Astrocyte of the spinal cord (primary cell): ENCODE data around the gene ANKMY1.

Source experiments
- DNase-seq: peaks from one replicate; pipeline ENCODE4 v3.0.0; 2011; ENCODE audit warnings: low read depth, low spot score
- H3K4me3 ChIP-seq: 2 replicates; pipeline ENCODE4 v1.5.1; 2011; ENCODE audit warnings: low read depth, mild to moderate bottlenecking, low read length, moderate library complexity
- CTCF ChIP-seq: IDR thresholded peaks from 2 replicates; pipeline ENCODE4 v1.5.1; 2012; ENCODE audit warnings: low read depth, mild to moderate bottlenecking, low read length, inconsistent platforms
- in situ Hi-C: cut with HindIII; loops from 2 replicates; pipeline ENCODE4 v1.10.0; 2017; ENCODE audit warnings: low sequenced_read_pairs

ANKMY1 gene

GRCh38 chr2:240467149-240467642, 90.6 kb downstream of the ANKMY1 start:
- no peak for TF ChIP-seq CTCF
- no peak overlapping the region for H3K4me3 ChIP-seq
- in situ Hi-C loops: no loop called here
- no peak for DNase-seq

- no peak for TF ChIP-seq CTCF
- DNase-seq: no peak
- in situ Hi-C loops: no loop called here
- H3K4me3 ChIP-seq: no peak overlapping the region
Observed at GRCh38 chr2:240466579-240467148, 91.1 kb downstream of the ANKMY1 start.

- DNase-seq: no peak
- no peak overlapping the region for H3K4me3 ChIP-seq
- in situ Hi-C loops: no loop called here
- TF ChIP-seq CTCF: no peak
Observed at GRCh38 chr2:240465765-240466578, 91.8 kb downstream of the ANKMY1 start.

- in situ Hi-C loops: no loop called here
- no peak overlapping the region for H3K4me3 ChIP-seq
- DNase-seq: no peak
- no peak for TF ChIP-seq CTCF
Observed at GRCh38 chr2:240465268-240465764, 92.5 kb downstream of the ANKMY1 start.

DNA sequence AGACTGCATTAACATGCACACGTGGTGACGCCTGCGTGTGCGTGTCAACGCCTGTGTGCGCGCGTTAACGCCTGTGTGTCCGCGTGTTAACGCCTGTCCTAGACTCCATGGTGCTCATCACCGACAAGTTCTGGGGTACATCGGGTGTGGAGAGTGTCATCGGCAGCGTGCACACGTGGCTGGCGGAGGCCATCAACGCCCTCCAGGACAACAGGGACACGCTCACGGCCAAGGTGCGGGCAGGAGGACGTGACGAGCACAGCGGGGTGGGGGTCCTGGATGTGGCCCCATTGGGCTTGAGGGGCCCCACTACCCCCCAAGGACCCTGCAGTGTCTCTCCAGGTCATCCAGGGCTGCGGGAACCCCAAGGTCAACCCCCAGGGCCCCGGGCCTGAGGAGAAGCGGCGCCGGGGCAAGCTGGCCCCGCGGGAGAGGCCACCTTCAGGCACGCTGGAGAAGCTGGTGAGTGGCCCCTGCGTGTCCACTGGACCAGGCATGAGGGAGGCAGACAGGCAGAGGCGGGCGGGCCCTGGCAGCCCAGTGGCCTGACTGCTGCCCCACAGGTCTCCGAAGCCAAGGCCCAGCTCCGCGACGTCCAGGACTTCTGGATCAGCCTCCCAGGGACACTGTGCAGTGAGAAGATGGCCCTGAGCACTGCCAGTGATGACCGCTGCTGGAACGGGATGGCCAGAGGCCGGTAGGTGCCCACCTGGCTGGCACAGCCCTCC, 93.1 kb downstream of the ANKMY1 start:
- no peak for DNase-seq
- in situ Hi-C loops: no loop called here
- no peak overlapping the region for H3K4me3 ChIP-seq
- no peak for TF ChIP-seq CTCF

DNA sequence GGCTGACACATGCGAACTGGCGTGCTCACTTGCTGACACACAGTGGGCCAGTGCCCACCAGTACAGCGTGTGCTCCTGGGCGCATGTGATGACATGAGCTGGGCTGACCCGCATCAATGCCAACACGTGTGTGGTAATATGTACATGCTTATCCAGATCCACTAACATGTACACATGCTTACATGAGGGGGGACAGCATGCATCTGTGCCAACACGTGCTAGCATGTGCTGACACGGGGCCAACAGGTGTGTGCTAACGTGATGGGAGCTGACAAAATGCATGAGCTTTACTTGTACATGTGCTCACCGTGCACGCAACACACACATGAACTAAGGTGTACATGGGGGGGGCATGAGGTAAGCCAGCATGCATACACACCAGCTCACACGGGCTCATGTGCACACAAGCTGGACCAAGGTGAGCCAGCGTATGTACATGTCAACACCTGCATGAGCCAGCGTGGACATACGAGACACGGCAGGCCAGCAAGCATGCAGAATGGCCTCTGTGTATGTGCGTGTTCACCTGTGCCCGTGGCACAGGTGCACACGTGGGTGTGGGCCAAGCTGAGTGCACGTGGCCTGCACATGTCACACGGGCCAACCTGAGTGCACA, 93.8 kb downstream of the ANKMY1 start:
- in situ Hi-C loops: no loop called here
- no peak for DNase-seq

More for the DNA sequence above, 93.8 kb downstream of the ANKMY1 start:
- no peak overlapping the region for H3K4me3 ChIP-seq
- TF ChIP-seq CTCF: no peak
